Measurements from ENCODE around the gene RGS16. TPM values are rescaled to one million over a fixed set of nuclear protein-coding genes. Genes with fewer than 3 reads are reported as not detected.

RGS16 gene
- total and polyA plus RNA-seq, 9 of the 15 experiments (the other 6 are each of a cell fraction or from before 2014, with no cell fraction given): 0.07 to 0.55 (median 0.36) TPM

DNA sequence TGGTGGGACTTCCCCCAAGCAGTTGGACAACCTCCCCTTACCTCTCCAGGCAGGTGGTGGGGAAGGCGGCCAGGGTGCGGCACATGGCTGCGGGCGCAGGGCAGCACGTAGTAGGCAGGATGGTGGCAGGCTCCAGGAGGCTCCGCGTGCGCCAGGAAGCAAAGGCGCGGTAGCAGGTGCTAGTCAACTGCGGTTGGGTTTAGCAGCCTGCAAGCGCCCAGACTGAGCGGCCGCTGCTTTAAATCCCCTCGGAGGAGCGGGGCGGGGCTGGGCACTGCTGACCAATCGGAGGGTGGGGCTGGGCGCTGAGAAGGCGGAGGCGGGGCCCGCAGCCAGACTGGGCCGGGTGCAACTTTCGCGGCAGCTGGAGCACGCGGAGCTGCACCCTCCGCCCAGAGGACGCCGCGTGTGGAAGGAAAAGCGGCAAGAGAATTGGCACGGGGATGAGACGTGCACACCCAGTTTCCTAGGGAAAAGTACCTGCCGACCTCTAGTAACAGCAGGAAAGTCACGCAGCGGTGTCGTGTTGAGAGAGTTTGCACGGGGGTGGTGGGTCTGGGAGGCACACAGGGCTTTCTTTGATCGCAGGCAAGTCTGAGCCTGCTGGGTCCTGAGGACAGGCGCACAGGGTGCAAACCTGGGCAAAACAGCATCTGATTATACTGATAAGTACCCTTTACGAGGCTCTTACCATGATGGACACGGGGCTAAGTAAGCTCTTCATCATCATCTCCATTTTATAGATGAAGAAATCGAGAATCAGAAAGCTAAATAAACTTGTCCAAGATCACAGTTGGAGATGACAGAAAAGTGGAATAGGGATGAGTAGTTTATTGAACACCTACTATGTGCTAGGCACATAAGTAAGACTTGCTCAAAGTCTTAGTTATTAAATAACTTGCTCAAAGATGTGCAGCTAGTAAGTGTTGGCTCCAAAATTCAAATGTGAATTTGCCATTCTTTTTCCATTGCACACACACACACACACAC lies at the start of gene RGS16 (continued):
- TF ChIP-seq SOX6 (IDR thresholded peaks at IDR 0.05) (0 out of 2 replicates have a peak, but pooled peaks have one; percentile 24), SIN3B (IDR thresholded peaks at IDR 0.05; ENCODE audit: low read depth) (no peak), TEAD2 (tag; IDR thresholded peaks at IDR 0.05) (no peak), TGIF2 (CRISPR knock-in tag; IDR thresholded peaks at IDR 0.05) (no peak), MCM7 (IDR thresholded peaks at IDR 0.05) (no peak), MTA1 (IDR thresholded peaks at IDR 0.05; ENCODE audit: borderline replicate concordance) (no peak), NEUROD1 (IDR thresholded peaks at IDR 0.05; ENCODE audit: borderline replicate concordance, low read depth, low read length, partially characterized antibody) (no peak), MCM3 (IDR thresholded peaks at IDR 0.05) (no peak), RBM22 (IDR thresholded peaks at IDR 0.05; ENCODE audit: low read depth, low read length, poor library complexity, severe bottlenecking) (no peak), RBBP5 (IDR thresholded peaks at IDR 0.05; ENCODE audit: borderline replicate concordance, insufficient read depth, low read length, poor library complexity, severe bottlenecking) (no peak), RERE (CRISPR knock-in tag; IDR thresholded peaks at IDR 0.05; ENCODE audit: borderline replicate concordance) (no peak), ZC3H4 (CRISPR knock-in tag; IDR thresholded peaks at IDR 0.05; ENCODE audit: borderline replicate concordance) (no peak), PHF8 (IDR thresholded peaks at IDR 0.05; ENCODE audit: borderline replicate concordance, low read length) (no peak; the same call in 1 of the 2 replicates), GTF2F1 (IDR thresholded peaks at IDR 0.05; ENCODE audit: low read depth, low read length) (no peak), FOS (IDR thresholded peaks at IDR 0.05; ENCODE audit: extremely low read depth, insufficient read length) (peak; percentile 17), TAF15 (IDR thresholded peaks at IDR 0.05; ENCODE audit: low read depth, low read length) (no peak), NCOA6 (IDR thresholded peaks at IDR 0.05) (no peak)
- TF ChIP-seq, protein P1, sequence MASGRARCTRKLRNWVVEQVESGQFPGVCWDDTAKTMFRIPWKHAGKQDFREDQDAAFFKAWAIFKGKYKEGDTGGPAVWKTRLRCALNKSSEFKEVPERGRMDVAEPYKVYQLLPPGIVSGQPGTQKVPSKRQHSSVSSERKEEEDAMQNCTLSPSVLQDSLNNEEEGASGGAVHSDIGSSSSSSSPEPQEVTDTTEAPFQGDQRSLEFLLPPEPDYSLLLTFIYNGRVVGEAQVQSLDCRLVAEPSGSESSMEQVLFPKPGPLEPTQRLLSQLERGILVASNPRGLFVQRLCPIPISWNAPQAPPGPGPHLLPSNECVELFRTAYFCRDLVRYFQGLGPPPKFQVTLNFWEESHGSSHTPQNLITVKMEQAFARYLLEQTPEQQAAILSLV (tag; IDR thresholded peaks at IDR 0.05): no peak
- TF ChIP-seq, protein P2, sequence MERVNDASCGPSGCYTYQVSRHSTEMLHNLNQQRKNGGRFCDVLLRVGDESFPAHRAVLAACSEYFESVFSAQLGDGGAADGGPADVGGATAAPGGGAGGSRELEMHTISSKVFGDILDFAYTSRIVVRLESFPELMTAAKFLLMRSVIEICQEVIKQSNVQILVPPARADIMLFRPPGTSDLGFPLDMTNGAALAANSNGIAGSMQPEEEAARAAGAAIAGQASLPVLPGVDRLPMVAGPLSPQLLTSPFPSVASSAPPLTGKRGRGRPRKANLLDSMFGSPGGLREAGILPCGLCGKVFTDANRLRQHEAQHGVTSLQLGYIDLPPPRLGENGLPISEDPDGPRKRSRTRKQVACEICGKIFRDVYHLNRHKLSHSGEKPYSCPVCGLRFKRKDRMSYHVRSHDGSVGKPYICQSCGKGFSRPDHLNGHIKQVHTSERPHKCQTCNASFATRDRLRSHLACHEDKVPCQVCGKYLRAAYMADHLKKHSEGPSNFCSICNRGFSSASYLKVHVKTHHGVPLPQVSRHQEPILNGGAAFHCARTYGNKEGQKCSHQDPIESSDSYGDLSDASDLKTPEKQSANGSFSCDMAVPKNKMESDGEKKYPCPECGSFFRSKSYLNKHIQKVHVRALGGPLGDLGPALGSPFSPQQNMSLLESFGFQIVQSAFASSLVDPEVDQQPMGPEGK (CRISPR knock-in tag; IDR thresholded peaks at IDR 0.05; ENCODE audit: borderline replicate concordance): no peak

Data from K562 (cell line).